Measurements from ENCODE around the gene TTC8.
"Not testable (repeated sequence)": the region's sequence is repeated elsewhere in the genome, so short reads cannot be mapped to it uniquely, and the experiment has no call there.

TTC8 gene

DNA sequence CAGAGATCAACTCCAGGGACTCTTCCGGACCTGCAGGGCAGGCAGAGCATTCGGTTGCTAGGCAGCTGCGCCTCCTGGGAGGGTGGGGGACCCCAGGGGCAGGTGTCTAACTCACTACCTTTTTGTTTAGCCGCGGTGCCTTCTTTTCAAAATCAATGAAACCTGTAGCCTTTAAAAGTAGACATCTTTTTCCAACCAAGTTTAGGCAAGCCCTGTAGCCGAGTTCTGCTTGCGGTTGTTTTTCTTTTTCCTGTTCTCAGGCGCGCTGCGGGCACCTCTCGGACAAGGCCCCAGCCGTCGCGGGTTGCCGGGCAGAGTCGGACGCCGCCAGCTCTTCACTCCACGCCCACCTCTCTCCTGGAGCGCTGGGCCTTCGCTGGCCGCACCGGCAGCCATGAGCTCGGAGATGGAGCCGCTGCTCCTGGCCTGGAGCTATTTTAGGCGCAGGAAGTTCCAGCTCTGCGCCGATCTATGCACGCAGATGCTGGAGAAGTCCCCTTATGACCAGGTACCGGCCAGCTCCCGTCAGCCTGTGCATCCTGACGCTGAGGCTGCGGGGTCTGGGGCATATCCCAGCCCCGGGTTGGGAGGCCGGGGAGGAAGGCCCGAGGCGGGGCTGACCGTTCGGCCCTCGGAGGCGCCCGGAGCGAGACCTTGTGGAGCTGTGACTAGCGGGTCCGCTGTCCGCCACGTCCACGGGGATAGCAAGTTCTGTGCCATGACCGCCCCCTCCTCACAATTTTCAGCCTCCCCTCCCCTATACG, at the start of gene TTC8:
TSS of gene TTC8 (plus strand) at position 338 of the 764 bp plus-strand sequence. CDS start at position 395, 57 bp downstream.
- DNase-seq (ENCODE audit: low read depth in 2 of 3, low spot score in 2 of 3), result peak; percentile 64 to 65 (median 65)

DNA sequence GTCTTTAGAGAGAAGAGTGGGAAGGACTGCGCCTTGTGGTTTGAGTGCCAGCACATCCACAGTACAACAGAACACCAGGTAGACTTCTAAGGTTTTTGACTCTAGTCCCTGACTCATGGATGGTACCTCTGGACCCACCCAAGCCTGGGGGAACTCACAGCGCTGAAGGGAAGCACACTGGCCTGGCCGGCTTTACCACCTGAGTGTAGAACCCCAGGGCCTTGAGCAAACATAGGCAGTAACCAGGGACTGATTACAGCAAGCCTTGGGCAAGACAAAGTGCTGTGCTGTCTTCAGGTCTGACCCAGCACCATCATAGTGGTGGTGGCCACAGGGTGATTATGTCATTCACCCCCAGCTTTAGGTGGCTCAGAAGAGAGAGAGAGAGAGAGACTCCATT, 48.9 kb upstream of the TTC8 start:
- no peak for DNase-seq (ENCODE audit: low read depth in 2 of 3, low spot score in 2 of 3)

DNA sequence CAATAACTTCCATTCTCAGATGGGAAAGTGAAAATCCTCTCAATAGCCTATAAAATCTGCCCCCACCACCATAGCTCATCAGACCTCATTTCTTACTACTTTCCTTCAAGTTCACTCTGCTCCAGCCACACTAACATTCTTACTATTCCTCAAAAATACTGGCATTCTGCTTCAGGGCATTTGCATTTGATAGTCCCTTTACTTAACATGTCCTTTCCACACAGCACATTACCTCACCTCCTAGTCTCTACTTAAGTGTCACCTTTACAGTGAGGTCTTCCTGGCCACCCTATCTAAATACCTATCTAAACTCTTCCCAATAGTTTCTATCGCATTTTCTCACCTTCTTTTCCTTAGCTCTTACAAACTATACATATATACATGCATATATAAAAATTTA, 38.5 kb upstream of the TTC8 start:
- DNase-seq (ENCODE audit: low read depth in 2 of 3, low spot score in 2 of 3), result no peak

DNA sequence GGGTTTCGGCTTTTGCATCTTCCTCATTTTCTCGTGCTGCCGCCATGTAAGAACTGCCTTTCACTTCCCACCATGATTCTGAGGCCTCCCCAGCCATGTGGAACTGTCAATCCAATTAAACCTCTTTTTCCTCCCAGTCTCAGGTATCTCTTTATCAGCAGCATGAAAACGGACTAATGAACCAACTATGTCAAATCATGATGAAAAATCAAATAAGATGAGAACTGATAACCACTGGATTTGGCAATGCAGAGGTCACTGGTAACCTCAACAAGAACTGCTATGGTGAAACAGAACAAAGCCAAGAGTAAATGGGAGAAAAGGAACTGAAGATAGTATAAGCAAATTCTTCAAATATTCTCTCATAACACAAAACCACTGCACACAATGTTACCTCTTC, 37.7 kb upstream of the TTC8 start:
- DNase-seq (ENCODE audit: low read depth in 2 of 3, low spot score in 2 of 3), result no peak

DNA sequence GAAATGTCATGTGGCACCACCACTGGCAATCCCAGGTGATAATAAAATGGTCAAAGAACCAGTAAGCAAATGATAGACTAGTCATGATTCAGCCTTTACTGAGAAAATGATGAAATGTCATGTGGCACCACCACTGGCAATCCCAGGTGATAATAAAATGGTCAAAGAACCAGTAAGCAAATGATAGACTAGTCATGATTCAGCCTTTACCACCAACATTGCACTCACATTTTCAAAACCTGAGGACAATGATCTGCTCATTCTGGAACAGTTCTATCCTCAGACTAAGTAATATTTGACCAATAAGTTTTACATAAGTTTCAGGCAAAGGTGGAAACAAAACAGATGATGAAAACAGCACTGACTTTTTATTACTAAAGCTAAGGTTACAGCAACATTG, 34.9 kb upstream of the TTC8 start:
- not testable (repeated sequence) for DNase-seq (ENCODE audit: low read depth in 2 of 3, low spot score in 2 of 3)

DNA sequence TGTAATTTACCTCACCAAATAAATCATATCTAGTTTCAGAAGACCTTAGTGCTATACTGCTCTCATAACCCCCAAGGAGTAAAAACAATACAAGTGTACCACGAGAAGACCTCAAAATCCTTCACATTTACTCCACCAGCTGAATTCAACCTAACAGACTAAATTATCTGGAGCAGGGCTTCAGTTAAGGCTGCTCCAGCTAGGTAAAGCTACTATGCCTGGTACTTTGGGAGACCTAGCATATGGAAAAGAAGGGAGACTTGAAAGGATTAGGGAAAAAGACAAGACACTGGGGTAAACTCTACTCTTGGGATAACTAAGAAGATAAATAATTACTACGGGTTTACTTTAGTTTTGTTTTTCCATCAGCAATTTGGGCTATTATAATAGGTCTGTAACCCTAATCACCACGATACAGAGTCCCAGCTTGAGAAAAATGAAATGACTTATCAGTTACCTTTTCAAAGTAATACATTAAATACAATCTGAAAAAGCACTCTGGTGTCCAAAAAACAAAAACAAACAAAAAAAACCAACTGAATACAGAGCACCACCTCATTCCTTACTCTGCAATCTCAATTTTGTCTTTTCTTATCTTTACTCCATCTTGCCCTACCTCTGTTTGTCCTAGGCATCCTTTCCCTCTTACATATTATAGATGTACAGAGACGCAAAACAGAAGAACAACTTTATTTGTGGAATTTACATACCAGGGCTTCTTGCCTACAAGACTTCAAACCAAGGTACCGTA, 33.8 kb upstream of the TTC8 start:
- no peak for DNase-seq (ENCODE audit: low read depth in 2 of 3, low spot score in 2 of 3)

DNA sequence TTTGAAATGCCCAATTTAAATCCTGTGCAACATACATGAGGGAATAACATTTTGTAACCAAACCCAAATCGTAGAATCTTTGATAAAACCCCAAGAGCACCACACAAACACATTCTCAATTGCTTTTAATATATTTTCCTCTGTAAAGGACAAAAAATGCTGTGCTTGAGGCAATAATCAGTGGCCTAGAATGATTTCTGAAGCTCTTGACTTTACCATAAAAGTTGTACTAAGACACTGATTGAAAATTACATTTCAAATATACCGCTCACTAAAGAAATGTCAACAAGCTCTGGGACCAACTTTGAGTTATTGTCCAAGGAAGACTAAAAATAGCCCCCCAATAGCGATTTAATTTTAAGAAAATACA, 33.2 kb upstream of the TTC8 start:
- DNase-seq (ENCODE audit: low read depth in 2 of 3, low spot score in 2 of 3), result no peak

DNA sequence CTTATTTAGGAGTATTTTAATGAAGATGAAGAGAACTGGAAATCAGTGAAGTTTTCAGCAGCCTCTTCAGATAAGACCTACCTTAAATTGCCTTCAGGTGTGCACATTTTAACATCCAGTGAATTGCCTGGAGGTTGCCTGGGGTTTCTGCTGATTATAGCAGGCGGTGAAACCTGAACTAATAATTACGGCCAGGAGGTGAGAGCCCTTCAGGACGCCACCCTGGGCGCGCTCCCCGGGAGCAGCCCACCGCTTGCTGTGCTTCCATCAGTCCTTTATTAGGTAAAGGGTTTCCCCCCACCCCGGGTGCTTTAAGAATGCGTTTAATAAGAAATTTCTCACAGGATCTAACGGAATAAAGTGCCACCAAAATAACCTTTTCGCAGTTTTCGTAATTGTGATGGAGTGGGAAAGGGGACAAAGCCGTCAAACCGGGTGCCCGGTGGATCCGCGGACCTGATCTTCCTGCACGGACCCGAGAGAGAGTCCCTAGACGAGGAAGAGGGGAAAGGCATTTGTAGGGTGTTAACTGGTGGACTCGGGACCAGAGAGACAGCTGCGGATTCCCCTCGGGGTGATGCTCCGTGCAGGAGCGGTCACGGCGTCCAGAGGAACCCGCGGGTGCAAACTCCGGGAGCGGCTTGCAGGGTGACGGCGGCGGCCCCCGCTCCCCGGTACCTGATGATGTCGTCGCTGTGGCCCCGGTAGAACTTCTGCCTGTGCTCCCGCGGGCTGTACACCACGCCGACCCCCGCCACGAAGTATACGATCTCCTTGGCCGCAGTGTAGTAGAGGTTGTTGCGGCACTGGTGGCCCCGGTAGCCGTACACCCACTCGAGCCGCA, 32.6 kb upstream of the TTC8 start:
- peak in 2 of 3 experiments; percentile 1 to 16 for DNase-seq (ENCODE audit: low read depth in 2 of 3, low spot score in 2 of 3)

DNA sequence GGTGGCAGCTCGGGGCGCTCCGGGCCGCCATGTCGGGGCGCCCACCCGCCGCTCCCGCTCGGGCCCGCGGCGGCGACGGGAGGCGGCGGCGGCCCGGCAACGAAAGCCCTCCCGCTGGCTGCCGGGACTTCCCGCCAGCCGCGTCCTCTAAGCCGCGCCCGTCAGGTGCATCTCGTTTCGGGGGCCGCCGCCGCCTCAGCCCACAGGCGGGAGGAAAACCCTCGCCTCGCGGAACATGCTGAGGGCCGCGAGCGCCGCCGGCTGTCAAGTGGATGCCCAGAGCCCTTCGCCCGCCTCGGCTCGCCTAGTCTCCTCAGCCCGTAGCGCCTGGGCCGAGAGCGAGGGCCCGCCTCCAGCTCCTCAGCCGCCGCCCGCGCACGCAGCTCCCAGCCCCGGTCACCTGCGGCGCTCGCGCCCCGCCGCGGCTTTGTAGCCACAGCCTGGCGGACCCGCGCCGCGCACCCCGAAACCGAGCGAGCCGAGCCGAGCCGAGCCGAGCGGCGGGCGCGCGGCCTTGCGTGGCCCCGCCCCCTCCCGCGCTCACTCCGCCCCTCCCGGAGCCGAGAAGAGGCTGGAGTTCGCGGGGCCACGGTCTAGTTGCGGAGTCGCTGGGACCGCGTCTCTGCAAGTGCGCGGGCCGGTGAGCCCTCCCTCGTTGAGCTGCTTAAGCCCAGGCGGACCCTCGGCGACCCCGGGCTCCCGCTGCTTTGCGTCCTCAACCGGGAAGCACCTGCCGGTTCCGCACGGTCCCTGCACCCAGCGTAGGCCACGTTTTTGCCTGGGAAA, 31.8 kb upstream of the TTC8 start, which contains the start of gene EML5:
TSS of gene EML5 (minus strand) at position 481 of the 786 bp plus-strand sequence. CDS start at position 31, 450 bp downstream.
- DNase-seq (ENCODE audit: low read depth in 2 of 3, low spot score in 2 of 3), result peak; percentile 51 to 63 (median 62)

DNA sequence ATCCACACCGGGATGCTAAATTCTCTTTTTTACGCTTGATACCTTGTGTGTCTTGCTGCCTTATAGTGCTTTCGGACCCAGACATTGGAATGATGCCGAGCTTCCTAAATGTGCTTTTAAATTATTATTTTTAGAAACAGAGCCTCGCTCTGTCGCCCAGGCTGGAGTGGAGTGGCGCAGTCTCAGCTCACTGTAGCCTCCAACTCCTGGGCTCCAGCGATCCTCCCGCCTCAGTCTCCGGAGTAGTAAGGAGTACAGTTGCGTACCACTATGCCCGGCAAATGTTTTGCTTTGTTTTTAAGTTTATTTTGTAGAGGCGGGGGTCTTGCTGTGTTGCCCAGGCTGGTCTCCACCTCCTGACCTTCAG, 31.2 kb upstream of the TTC8 start:
- no peak for DNase-seq (ENCODE audit: low read depth in 2 of 3, low spot score in 2 of 3)

DNA sequence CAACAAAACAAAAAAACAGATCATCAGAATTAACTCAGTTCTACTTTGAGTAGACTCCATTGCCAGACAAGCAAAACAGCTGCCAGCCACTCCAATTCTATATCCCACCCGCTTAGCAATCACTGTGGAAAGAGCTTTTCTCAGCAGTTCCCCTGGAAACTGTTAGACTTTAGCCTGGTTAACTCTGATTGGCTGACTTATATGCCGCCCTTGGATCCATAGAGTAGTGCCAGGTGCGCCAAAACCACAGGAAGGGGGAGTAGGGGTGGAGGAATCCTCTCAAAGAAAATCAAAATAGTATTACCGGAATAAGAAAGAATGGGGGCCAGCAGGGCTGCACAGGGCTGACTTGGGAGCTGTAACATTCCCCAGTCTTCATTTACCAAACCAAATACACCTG, 26.3 kb upstream of the TTC8 start:
- DNase-seq (ENCODE audit: low read depth in 2 of 3, low spot score in 2 of 3), result no peak

DNA sequence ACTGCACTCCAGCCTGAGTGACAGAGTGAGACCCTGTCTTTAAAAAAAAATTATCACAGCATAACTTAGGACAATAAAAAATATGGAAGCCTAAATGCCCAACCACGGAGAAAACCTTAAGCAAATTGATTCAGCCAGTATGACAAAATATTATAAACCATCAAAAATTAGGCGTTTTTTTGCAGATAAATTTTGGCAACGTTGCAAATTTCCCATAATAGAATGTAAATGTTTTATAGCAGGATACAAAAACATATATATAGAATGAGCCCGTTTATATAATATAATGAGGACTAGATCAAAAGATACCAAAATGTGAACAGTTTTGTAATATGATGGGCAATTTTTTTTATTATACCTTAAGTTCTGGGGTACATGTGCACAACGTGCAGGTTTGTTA, 24.9 kb upstream of the TTC8 start:
- DNase-seq (ENCODE audit: low read depth in 2 of 3, low spot score in 2 of 3), result no peak

DNA sequence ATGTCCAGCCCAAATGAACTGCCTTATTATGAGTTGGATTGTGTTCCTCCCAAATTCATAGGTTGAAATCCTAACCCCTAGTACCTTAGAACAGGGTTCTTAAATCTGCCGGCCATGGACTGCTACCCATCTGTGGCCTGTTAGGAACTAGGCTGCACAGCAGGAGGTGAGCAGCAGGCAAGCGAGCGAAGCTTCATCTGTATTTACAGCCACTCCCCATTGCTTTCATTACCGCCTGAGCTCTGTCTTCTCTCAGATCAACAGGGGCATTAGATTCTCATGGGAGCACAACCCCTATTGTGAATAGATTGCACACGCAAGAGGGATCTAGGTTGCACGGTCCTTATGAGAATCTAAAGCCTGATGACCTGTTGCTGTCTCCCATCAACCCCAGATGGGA, 21.9 kb upstream of the TTC8 start:
- no peak for DNase-seq (ENCODE audit: low read depth in 2 of 3, low spot score in 2 of 3)

DNA sequence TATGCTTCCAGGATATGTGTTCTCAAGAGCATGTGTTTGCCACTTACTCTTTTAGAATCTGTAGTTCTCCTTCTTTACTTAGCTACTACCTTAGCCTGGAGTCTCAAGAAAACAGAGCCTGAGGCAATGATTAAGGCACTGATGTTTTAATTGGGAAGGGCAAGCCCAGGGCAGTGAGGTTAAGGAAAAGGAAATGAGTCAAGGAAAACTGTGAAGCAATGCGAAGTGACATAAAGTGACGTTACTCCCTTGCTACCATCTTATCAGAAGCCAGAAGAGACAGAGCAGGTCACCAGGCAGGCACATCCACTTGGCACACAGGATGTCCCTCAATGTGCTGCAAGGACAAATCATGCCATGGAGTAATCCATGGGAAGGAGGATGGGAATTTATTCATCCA, 20.4 kb upstream of the TTC8 start:
- no peak for DNase-seq (ENCODE audit: low read depth in 2 of 3, low spot score in 2 of 3)

DNA sequence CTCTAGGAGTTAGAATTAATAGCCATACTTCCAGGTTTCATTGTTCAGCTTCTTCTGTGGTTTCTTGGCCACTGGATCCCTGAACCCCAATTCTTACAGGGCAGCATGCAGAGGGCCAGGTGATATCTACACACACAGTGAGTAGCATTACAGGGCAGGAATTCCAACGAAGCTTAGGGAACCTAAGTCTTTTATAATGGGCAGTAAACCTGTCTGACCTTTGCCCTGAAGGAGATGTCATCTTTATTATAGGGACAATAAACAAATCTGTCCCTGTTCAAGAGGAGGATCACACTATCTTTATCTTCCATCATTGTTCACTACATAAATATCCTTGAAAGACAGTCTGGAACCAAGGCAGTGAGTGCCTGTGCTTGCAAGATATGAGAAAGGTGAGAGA, 20.0 kb upstream of the TTC8 start:
- DNase-seq (ENCODE audit: low read depth in 2 of 3, low spot score in 2 of 3), result no peak

DNA sequence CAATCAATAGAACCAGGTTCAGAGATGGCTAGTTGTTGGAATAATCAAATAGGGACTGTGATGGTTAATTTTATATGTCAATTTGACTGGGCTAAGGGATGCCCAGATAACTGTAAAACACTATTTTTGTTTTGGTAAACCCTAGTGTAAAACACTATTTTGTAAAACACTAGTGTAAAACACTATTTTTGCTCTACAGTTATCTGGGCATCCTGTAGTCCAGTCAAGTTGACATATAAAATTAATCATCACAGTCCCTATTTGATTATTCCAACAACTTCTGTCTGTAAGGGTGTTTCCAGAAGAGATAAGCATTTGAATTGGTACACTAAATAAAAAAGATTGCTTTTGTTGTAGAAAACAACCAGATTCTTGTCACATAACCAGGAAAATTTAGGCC, 16.1 kb upstream of the TTC8 start:
- no peak for DNase-seq (ENCODE audit: low read depth in 2 of 3, low spot score in 2 of 3)

DNA sequence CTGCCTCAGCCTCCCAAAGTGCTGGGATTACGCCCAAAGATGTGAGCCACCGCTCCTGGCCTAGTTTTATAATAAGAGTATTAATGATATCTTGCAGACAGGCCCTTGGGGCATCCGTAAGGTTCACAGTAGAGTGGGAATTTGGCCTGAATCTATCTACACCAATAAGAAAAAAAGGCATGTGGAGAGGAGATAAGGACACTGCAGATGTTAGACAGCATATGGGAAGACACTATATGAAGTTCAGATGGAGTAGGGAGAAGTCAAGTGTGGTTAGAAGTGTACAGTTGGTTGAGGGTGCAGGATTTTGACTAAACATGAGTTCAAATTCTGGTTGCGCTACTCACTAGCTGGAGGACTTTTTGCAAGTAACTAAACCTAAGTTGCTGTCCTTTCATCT, 8.5 kb upstream of the TTC8 start:
- DNase-seq (ENCODE audit: low read depth in 2 of 3, low spot score in 2 of 3), result no peak

DNA sequence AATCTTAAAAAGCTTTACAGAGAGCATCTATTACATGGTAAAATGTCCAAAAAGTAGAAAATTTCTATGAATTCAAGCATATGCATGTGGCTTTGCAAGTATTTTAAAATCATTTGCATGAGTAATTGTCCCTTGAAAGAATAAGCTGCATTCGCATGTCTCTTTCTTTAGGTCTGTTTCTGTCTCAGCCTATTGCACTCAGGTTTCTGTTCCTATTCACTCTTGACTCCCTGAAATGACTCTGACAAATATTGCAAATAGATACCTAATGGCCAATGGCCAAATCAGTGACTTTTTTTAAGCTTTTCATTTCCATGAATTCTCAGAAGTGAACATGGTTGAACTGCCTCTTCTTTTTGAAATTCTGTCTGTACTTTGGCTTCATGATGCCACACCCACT, 6.4 kb upstream of the TTC8 start:
- no peak for DNase-seq (ENCODE audit: low read depth in 2 of 3, low spot score in 2 of 3)

DNA sequence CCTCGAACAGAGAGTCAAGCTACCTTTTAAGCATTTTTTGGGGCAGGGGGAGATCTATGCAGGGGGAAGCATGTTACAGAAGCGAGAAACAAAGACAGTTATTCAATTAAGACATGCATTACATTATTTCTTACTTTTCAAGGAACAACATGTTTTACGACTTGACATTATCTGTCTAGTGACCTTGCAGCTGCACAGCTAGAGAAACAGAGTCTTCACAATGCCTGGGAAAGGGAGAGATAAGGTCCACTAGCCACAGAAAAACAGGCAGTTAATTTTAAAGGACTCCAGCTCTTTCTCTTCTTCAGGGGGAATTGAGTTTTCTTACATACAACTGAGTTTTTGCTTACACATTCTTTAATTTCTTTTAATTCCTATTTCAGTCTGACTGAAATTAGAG, 4.8 kb upstream of the TTC8 start:
- DNase-seq (ENCODE audit: low read depth in 2 of 3, low spot score in 2 of 3), result not testable (repeated sequence)

DNA sequence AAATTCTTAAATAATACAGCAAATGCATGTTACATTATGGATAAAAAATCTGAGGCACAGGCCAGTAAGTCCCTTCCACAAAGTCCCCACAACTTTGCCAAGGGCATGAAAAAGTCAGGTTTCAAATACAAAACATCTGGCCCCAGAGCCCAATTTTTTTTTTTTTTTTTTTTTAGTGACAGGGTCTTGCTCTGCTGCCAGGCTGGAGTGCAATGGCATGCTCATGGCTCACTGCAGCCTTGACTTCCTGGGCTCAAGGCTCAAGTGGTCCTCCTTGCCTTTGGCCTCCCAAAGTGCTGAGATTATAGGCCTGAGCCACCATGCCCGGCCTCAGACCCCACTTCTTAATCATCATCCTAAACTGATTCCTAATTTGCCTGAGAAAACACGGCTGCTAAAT, 3.1 kb upstream of the TTC8 start:
- no peak for DNase-seq (ENCODE audit: low read depth in 2 of 3, low spot score in 2 of 3)

DNA sequence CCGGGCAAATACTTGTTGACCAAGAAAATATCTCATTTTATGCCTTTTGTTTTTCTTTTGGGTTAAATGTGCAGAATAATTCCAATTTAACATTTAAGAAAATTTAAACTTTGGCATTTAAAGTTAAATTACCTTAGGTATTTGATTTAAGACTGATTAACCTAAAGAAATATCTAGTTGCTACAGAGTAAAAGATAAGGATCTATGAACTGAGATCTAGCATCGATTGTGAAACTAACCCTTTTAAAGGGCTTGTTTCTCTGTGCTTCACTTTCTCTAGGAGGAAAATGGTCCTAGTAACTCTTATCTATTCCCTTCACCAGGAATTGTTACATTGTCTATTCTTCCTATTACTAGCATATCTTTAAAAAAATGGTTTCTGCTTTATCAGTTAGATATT, 2.6 kb upstream of the TTC8 start:
- DNase-seq (ENCODE audit: low read depth in 2 of 3, low spot score in 2 of 3), result no peak
